ENCODE data around the gene ZDHHC14.
"Not testable (repeated sequence)": the region's sequence is repeated elsewhere in the genome, so short reads cannot be mapped to it uniquely, and the experiment has no call there.

Gene ZDHHC14

GRCh38 chr6:157380458-157380778 is 572 bp upstream of the ZDHHC14 start:
- DNase-seq (ENCODE audit: low read depth), result peak; percentile 5

- peak; percentile 41 for DNase-seq (ENCODE audit: low read depth)
Observed at GRCh38 chr6:157381631-157382621, 936 bp downstream of the ZDHHC14 start.

GRCh38 chr6:157382821-157383220 is 1.8 kb downstream of the ZDHHC14 start:
- DNase-seq (ENCODE audit: low read depth), result no peak

GRCh38 chr6:157383471-157383870 is 2.5 kb downstream of the ZDHHC14 start:
- no peak for DNase-seq (ENCODE audit: low read depth)

GRCh38 chr6:157384962-157385361 is 4.0 kb downstream of the ZDHHC14 start:
- not testable (repeated sequence) for DNase-seq (ENCODE audit: low read depth)

- DNase-seq (ENCODE audit: low read depth), result no peak
Observed at GRCh38 chr6:157385482-157385881, 4.5 kb downstream of the ZDHHC14 start.

GRCh38 chr6:157386023-157386422 is 5.0 kb downstream of the ZDHHC14 start:
- no peak for DNase-seq (ENCODE audit: low read depth)

- DNase-seq (ENCODE audit: low read depth), result no peak
Observed at GRCh38 chr6:157386454-157386853, 5.5 kb downstream of the ZDHHC14 start.

GRCh38 chr6:157388924-157389323 is 7.9 kb downstream of the ZDHHC14 start:
- no peak for DNase-seq (ENCODE audit: low read depth)

GRCh38 chr6:157390273-157391060 is 9.5 kb downstream of the ZDHHC14 start:
- no peak for DNase-seq (ENCODE audit: low read depth)

- no peak for DNase-seq (ENCODE audit: low read depth)
Observed at GRCh38 chr6:157392927-157393668, 12.1 kb downstream of the ZDHHC14 start.

- DNase-seq (ENCODE audit: low read depth), result no peak
Observed at GRCh38 chr6:157393669-157394327, 12.8 kb downstream of the ZDHHC14 start.

- not testable (repeated sequence) for DNase-seq (ENCODE audit: low read depth)
Observed at GRCh38 chr6:157395199-157395598, 14.2 kb downstream of the ZDHHC14 start.

- DNase-seq (ENCODE audit: low read depth), result no peak
Observed at GRCh38 chr6:157396026-157396425, 15.0 kb downstream of the ZDHHC14 start.

- no peak for DNase-seq (ENCODE audit: low read depth)
Observed at GRCh38 chr6:157397660-157398059, 16.7 kb downstream of the ZDHHC14 start.

GRCh38 chr6:157398151-157398550 is 17.2 kb downstream of the ZDHHC14 start:
- no peak for DNase-seq (ENCODE audit: low read depth)

GRCh38 chr6:157400676-157401075 is 19.7 kb downstream of the ZDHHC14 start:
- DNase-seq (ENCODE audit: low read depth), result no peak

GRCh38 chr6:157401734-157402338 is 20.8 kb downstream of the ZDHHC14 start:
- no peak for DNase-seq (ENCODE audit: low read depth)

- DNase-seq (ENCODE audit: low read depth), result no peak
Observed at GRCh38 chr6:157402996-157403685, 22.2 kb downstream of the ZDHHC14 start.

- no peak for DNase-seq (ENCODE audit: low read depth)
Observed at GRCh38 chr6:157403686-157404051, 22.7 kb downstream of the ZDHHC14 start.

- no peak for DNase-seq (ENCODE audit: low read depth)
Observed at GRCh38 chr6:157405986-157406385, 25.0 kb downstream of the ZDHHC14 start.

Measured in stimulated activated CD8-positive, alpha-beta memory T cell treated with anti-CD3 and anti-CD28 coated beads, Interleukin-12 subunit alpha, Interleukin-12 subunit beta, amount 100 ng/mL, for 4 hours (primary cell).